ENCODE results near the gene KNCN.
A peak's percentile ranks its signal among the peaks of the same experiment; 100 is the strongest.

Gene KNCN

DNA sequence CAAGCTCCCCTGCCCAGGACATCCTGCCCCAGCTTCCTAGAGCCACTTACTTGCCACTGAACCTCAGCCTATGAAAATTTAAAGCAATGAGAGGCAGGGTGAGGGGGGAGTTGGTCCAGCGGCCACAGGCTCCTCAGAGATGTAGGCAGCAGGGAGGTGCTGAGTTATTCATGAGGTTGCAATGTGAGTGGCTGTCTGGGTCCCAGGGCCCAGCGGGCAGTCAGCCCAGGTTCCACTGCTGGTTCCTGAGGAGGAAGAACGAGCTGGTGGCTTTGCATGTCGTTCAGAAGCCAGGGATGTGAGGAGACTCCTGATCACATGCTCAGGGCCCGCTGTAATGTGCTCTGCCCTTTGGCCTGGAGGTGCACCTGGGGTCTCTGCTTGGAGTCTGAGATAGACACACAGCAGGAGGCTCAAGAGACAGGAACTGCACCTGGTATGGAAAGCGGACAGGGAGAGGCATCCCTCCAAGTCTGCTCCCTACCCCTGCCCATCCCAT is at the start of gene KNCN:
Gene KNCN (minus strand): TSS at position 51 of the 499 bp plus-strand sequence. CDS start 432 bp downstream, outside the sequence.
- DNase-seq = no peak

DNA sequence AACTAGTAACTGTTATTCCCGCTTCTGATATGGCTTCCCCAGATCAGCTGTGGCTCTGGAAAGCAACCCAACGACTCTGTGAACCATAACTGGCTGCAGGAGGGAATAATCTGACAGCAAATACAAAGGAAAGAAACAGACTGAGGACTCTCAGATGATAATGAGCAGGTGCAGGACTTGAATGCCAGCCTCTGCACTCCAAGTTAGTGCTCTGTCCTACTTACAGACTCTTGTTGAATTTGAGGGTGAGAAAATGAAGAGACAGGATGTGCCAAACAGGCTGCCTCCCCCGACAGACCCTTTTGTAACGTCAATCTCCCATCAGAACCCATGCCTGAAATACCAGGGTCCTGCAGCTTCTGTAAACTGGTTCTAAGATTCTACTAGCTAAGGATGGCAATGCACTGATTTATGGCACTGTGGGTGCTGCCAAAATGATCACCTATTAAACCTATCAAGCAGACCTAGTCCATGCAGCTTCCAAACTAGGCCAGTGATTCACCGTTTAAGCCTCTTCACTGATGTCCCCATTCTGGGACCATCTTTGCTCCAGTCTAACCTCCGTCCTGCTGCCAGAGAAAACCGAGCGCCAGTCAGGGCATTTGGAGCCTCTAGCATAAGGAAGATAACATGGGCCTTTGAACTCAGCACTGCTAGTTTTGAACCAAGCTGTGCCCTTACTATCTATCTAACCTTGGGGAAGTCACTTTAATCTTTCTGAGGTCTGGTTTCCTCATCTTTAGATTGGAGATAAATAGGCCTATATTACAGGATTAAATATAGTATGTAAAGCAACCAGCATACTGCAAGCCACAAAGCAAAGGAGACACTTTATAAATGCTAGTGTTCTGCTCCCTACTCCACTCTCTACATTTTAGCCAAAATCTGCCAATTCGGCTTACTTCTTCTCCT is 47.9 kb upstream of the KNCN start:
- no peak for DNase-seq

DNA sequence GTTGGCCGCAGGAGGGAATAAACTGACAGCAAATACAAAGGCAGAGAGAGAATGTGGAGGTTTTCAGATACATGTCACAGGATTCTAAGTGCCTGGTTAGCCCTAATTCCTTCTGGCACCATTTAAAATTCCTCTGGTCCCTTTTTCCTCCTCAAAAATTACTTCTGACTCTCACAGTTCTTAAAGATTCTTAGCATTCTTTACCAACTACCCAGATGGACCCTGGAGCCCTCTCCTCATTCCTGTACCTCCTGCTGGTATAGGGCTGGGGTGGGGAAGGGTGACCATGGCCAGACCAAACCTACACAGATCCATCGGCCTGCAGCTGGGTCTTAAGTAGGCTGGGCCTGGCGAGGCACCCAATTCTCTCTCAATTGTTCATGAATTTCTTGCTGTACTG is 45.4 kb upstream of the KNCN start:
- DNase-seq = no peak

DNA sequence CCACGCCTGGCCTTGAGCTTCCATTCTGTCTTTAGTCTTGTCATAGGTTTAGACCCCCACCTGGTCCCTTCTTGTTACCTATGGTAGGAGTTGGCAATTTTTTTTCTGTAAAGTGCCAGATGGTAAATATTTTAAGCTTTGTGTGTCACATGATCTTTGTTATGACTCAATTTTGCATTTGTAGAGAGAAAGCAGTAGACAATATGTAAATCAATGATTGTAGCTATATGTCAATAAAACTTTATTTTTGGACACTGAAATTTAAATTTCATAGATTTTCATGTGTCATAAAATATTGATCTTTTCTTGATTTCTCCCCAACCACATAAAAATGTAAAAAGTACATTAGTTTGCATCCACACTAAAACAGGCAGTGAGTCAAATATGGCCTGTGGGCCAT is 44.6 kb upstream of the KNCN start:
- DNase-seq = no peak

DNA sequence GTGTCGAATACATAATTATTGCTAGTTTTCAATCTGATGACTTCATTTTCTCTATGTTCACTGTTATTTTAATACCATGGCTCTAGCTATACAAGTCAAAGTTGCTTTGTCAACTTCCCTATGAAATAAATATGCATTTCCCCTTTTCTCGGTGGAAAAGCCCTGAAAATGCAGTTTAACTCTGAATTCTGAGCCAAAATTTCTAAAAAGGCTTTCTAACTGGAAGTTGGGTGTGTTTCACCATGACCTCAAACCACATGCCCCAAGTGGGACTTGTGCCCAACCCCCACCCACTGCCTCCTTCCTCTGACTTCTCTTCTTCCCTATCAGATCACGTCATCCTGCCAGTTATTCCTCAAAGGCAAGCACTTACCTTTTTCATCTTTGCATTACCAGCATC is 43.7 kb upstream of the KNCN start:
- no peak for DNase-seq

DNA sequence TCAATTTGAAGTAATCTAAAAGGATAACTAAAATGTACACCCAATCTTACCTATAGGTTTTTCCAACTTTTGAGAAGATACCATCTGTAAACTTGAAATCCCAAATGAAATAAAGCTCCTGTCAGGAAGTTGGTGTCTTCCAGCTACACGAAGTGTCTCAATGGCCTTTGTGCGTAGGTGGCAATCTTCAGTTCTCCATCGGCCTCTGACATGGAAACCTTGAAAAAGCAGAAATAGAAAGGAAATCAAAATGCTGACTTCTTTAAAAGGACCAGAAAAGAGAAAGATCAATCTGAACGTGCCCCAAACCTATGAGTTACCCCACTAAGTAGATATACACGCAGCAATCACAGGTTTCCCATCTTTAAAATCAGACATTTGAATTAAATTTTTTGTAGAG is 42.6 kb upstream of the KNCN start:
- DNase-seq = no peak

DNA sequence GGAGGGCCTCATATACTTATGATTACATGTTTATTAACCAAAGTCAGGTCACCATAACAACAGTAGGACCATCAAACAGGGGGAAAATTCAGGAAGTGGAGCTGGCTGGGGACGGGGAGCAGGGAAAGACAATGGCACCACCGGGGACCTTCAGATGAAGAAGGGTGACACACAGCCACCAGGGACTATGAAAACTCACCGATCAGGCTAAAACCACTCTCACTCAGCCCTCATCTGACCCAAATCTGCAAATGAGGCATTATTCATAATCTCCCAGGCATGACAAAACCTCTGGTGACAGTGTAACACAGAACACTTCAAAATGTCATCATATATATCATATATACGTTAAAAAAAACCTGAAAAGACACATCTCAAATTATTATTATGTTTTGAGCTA is 41.4 kb upstream of the KNCN start:
- DNase-seq = no peak

DNA sequence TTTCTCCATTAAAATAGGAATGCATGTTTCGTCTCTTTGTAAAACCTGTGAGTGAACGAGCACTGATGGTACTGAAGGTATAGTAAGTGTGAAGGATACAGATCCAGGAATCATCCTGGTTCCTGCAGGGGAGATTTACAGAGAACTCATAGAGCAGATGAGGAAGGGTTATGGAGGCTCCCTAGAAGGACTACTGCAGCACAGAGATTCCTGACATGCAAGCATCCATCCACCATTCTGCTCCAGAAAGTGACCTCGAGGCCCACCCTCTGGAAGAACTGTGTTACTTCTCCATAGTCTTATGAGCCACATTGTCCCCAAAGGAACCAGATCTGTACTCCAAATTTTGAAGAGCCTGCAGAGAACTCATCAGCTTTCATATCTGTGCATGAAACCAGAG is 38.1 kb upstream of the KNCN start:
- DNase-seq = no peak

DNA sequence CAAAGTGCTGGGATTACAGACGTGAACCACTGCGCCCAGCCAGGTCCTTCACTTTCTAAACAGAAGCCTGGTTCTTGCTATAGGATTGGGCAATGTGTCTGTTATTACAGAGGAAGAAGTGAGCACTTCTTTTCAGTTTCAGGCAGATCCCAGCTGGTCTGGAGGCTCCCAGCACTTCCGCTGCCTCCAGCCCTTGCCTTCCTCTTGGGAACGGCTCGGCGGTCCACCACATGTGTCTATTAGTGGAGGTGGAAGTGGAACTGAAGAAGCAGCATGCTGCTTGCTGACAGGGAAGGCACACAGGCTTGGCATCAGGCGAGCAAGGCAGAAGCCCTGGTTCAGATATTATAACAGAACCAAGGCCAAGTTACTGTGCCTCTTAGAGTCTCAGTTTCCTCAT is 35.6 kb upstream of the KNCN start:
- no peak for DNase-seq

DNA sequence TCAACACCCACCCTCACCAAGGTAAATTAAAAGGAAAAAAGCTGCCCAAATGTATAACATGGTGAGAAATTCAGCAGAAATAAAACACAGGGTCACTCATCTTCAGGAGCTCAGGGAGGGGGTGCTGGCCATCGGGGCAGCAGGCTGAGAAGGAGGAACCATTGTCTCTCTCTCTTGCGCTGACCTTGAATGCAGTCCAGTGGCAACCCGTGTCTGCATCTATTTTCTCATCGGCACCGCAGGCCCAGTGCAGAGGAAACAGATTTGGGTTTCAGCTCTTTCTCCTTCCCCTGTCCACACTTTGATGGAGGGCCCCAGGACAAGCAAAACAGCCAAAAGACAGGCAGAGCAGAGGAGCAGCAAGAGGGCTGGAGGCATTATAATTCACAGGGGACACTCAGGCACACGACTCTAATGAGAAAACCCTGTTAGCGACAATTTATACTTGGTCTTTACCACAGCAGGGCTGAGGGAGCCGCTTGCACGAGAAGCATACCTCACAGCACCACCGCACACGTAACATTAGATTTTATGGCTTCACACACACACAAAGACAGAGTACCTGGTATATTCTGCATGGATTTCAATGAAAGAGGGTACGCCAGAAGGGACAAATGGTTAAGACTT is 34.0 kb upstream of the KNCN start:
- DNase-seq = no peak

DNA sequence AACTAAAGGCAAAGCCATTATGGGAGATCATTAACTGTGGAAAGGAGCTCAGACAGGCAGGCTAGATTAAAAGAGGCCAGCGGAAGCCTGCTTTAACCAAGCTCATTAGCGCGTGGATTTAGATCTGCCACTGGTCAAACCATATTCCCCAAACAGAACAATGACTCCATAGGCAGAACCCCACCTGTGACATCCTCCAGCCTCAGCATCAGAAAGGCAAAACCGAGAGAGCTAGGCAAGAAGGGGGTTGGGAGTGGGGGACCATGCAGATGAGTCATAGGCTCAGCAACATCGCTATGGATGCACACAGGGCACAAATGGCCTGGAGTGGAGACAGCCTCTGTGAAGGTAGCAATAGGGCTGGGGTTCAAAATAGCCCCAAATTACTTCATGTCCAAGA is 32.0 kb upstream of the KNCN start:
- DNase-seq = no peak

DNA sequence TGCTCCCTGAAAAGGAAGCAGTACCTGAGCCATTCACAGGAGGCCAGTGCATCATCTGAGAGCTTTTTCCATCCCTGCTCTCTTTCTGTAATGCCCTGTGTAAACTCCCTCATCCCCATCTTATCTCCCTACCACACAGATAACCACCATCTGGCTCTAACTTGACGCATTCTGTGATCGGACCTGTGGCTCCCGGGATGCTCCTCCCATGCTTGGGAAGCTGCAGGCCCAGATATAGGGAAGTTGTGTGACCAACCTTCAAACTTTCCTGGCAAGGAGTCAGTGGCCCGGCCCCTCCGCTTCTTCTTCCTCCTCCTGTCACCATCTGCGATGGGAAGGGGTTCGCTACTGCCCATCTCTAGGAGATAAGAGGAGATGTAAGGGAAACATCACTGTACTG is 31.5 kb upstream of the KNCN start:
- DNase-seq = no peak

DNA sequence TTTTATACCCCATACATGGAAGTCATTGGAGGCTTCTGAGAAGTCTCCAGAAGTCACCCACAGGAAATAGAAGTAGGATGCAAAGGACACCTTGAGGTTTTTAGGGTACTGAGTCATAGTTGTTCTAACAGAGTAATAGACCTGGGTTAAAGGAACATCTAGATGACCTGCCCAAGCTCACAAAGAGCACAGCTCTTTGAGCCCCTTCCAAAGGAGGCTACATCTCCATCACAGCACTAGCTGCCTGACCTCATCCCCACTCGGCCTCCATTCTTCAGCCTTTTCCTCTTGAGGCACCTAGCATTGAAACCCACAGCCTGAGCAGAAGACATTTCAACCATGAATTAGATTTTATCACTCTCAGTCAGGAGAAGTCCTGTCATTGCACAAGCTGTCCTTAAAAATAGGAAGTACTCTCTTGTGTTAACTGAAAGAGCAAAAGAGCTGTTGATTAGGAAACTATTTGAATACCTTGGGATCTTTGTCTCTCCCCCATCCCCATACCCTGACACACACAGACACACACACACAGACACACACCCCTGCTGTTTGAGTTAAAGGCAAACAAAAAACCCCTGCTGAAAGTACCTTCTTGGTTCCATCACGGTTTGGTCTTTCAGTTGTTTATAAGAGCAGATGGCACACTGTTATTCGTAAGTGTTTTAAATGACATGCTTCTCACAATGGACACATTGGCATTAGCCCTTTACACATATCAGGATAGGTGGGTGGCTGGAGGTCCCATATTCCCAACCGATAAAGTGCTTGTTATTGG is 30.4 kb upstream of the KNCN start:
- DNase-seq = peak; percentile 40 to 53

DNA sequence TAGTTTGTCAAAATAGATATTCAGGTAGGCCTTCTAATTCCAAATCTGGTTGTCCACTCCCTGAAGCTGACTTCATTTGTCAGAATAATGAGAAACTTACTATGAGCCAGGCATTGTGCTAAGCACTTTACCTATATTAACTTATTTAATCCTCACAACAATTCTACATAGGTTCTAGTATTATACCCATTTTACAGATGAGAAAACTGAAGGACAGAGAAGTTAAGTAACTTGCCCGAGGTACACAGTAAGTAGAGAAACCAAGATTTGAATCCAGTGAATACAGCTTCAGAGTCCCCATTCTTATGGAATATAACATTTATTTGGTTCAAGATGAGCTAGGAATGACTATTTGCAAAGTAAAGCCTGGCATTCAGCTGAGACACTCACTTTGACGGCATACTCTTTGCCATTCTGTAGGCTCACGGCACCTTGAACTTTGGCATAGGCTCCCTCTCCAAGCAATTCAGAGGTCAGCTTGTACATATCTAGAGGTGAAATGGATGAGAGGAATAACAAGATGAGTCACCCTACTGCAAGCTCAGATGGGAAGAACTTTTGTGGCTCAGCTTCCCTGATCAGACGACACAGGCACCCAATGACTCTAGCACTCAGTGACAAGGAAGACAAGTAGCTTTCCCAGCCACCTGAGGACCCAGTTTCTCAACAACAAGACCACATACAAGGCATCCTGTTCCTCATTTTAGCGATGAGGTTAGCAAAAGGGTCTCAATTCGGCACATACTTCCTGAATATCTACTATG is 28.9 kb upstream of the KNCN start:
- no peak for DNase-seq

DNA sequence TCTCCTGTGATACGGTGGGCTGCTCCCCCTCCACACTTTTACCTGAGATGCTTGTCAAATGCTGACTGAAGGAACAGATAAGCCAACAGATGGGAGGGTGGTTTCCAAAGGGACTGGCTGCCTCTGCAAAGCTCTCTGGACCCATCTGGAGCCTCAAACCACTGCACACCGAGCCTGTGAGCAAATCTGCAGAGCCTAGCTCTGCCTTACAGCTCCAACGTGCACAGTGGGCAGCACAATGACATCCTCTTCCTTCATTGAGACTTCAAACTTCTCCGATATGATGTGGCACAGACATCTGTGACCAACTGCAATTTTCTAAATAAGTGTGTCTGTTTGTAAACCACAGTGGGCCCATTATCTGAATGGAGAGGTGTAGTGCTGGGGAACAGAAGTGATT is 26.2 kb upstream of the KNCN start:
- DNase-seq = no peak

DNA sequence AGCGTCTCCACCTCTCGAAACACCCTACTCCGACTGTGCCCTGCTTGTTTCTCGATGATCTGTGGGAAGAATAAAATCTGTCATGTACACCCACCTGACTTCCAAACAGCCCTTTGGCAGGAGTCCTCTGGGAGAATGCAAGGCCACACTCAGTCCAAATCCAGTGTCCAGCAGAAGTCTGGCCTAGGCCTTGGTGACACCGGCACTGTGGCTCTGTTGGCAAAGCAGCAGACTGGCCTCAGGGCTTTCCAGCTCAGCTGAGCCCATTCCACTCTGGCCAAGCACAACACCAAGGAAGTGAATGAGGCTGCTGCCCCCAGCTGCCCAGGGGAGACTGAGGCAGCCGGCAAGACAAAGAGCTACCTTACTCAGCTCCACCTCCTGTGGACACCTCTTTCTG is 25.1 kb upstream of the KNCN start:
- DNase-seq = no peak

DNA sequence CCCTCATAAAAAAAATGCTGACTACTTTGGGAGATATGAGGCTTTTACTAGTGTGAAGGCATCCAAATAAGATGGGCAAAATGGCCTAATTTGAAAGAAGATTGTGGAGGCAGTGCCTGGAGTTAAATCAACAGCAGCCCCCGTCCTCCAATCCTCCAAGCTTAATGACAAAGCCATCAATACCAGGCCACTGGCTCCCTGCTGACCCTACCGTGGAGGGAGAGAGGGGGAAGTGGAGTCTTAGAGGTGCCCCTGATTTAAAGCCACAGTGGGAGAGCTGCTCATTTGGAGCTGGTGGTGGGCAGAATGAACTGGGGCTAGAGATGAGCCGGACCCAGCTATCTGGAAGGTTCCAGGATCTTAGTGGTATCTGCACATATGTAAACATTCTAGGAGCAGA is 24.3 kb upstream of the KNCN start:
- no peak for DNase-seq

DNA sequence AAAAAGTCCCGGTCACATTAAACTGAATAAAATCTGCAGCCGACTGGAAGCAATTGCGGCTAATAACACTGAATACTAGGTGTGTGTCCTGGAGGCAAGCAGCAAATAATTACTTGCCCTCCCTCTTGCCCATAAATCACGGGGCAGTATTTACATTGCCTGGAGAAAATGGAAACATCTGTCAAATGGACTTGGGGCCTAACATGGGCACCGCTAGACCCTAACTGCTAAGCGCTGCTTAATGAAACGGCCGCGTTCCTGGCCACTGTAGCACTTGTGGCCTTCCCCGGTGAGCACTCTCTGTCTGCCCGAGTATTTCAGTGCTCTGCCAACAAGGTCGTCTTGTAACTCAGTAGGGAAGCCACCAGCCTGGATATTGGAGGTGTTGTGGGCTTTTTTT is 23.9 kb upstream of the KNCN start:
- no peak for DNase-seq

DNA sequence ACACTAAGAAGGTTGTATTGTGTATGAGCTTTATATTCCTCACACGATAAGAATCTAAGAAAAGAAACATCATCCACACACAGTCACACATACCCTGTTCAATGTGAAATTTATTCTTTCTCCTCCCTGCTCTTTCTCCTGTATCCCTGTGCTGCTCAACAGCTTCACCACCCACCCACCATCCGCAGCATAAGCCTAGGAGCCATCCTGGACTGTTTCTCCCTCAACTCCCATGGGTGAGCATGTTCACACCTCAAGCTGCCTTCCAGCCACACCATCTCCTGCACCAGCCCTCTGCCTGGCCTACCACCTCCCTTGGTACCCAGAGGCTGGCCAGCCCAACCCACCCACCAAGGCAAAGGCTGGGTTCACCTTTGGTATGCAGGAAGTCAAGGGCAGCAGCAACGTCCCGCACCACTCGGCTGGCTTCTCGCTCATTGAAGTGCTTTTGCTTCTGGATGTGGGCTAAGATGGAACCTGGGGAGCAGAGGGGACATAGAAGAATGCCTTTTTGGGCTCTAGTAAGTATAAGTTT is 20.3 kb upstream of the KNCN start:
- no peak for DNase-seq

DNA sequence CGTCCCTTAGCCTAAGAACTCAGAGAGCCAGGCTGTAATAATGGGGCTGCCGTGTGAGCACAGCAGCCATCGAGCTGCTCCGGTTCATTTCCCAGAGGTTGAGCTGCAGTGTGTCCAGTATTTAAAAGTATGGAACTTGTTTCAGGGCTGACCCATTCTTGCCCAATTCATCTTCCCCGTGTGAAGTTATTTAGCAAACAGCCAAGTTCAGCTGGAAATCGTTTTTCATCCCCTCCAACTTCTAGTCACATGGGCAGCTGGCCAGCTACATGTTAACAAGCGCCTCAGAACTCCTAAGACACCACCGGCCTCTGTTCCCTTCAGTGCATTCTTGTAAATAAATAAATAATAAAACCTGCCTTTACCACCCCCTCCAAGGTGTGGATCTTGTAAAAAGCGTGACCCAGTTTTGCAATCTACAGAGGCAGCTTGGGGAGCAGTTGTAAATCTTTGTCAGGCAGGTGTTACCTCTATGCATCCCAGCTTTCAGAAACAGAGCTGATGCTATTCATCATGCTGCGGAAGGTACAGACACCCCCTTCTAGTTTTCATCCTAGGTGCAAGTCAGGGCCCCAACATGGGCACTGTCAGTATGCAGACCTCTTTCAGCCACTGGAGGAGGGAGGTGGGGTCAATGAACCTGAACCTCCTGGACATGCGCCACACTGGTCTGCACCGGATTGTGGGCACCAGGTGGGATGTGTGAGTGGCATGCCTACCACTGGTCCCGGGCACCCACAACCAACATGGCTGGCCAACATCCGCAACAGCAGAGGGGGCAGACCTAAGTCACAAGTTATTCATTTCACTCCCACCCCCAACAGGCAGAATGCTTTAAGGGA is 18.7 kb upstream of the KNCN start:
- DNase-seq = no peak

DNA sequence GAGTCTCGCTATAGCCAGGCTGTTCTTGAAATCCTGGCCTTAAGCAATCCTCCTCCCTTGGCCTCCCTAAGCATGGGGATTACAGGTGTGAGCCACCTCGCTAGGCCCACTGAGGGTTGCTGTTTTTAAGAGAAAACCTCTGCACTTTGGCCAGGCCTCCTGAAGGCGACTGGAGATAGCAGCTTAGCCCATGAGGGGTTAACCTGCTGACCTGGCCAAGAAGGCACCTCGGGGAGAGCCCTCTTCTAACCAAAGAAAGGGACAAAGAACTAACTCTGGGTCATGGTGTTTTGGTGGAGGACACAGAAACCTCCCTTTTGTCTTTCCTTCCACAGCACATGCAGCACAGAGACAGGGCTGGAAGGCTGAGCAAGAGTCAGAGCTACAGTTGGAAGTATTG is 17.7 kb upstream of the KNCN start:
- no peak for DNase-seq

DNA sequence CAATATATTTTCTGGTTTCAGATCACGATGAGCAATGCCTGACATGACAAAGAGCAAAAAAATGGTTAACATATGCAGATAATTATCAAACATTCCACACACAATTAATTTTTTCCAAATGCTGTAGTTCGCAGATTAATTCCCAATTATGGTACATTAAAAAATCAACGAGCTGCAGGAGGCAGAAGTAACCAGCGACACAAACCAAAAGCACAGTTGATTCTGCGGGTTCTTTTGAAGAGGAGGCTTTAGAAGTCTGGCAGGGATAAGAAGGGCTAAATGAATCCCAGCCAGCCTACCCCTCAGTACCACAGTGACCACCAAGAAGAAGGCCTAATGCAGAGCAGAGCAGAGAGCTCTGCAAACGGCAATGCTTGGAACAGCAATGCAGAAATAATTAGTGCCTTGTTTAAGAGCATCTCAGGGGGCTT is 17.0 kb upstream of the KNCN start:
- no peak for DNase-seq
